Activated T-helper 17 cell treated with anti-CD3 and anti-CD28 coated beads, Interleukin-2, amount 50 U/mL, for 72 hours (primary cell): ENCODE results near the gene RBM5. TPM values are rescaled to one million over a fixed set of nuclear protein-coding genes. Genes with fewer than 3 reads are reported as not detected.

Experiments used
- ATAC-seq: fragments of 150-1000 bp; cut with Tn5 transposase; replicated peaks from 2 replicates; pipeline ENCODE4 v1.10.0; 2021; ENCODE audit warnings: mild to moderate bottlenecking, moderate library complexity
- H3K27ac Mint-ChIP-seq: one replicate; pipeline ENCODE4 v1.8.0; 2022; ENCODE audit warnings: mixed read lengths
- H3K27me3 Mint-ChIP-seq: one replicate; pipeline ENCODE4 v1.8.0; 2022; ENCODE audit warnings: mixed read lengths
- H3K36me3 Mint-ChIP-seq: one replicate; pipeline ENCODE4 v1.8.0; 2022; ENCODE audit warnings: low read depth, mild to moderate bottlenecking, mixed read lengths
- H3K4me1 Mint-ChIP-seq: one replicate; pipeline ENCODE4 v1.8.0; 2022; ENCODE audit warnings: mixed read lengths
- H3K4me3 Mint-ChIP-seq: one replicate; pipeline ENCODE4 v1.8.0; 2022; ENCODE audit warnings: mild to moderate bottlenecking, mixed read lengths
- H3K9me3 Mint-ChIP-seq: one replicate; pipeline ENCODE4 v1.8.0; 2022; ENCODE audit warnings: mixed read lengths
- total RNA-seq, 2 donors: library from RNA; stranded (reverse); gene quantifications; one replicate each; pipeline ENCODE4 v1.2.3, GENCODE V29; 2022

Gene RBM5
- total RNA-seq, 2 donors from 2014 or later = 146 to 167 TPM

- ATAC-seq = no peak
- no peaks in the 10 kb centered on the region for H3K9me3 Mint-ChIP-seq
- H3K36me3 Mint-ChIP-seq = no peaks in the 10 kb centered on the region
- no peak overlapping the region for H3K27ac Mint-ChIP-seq
- H3K27me3 Mint-ChIP-seq = no peaks in the 10 kb centered on the region
- H3K4me3 Mint-ChIP-seq = no peak overlapping the region
- H3K4me1 Mint-ChIP-seq = peaks cover 8% of the 10 kb centered on the region
Measured at GRCh38 chr3:50139718-50140423, 51.2 kb downstream of the RBM5 start.

GRCh38 chr3:50140990-50141389, 52.3 kb downstream of the RBM5 start:
- no peaks in the 10 kb centered on the region for H3K36me3 Mint-ChIP-seq
- ATAC-seq = no peak
- no peak overlapping the region for H3K27ac Mint-ChIP-seq

GRCh38 chr3:50146316-50146901, 57.7 kb downstream of the RBM5 start:
- Mint-ChIP-seq H3K36me3 (no peaks in the 10 kb centered on the region), H3K4me3 (no peak overlapping the region), H3K4me1 (no peaks in the 10 kb centered on the region), H3K27me3 (peaks cover 4% of the 10 kb centered on the region), H3K27ac (no peak overlapping the region), H3K9me3 (no peaks in the 10 kb centered on the region)
- ATAC-seq = no peak

More at GRCh38 chr3:50140990-50141389, 52.3 kb downstream of the RBM5 start:
- Mint-ChIP-seq H3K4me3 (no peak overlapping the region), H3K9me3 (no peaks in the 10 kb centered on the region), H3K27me3 (no peaks in the 10 kb centered on the region), H3K4me1 (peaks cover 8% of the 10 kb centered on the region)

DNA sequence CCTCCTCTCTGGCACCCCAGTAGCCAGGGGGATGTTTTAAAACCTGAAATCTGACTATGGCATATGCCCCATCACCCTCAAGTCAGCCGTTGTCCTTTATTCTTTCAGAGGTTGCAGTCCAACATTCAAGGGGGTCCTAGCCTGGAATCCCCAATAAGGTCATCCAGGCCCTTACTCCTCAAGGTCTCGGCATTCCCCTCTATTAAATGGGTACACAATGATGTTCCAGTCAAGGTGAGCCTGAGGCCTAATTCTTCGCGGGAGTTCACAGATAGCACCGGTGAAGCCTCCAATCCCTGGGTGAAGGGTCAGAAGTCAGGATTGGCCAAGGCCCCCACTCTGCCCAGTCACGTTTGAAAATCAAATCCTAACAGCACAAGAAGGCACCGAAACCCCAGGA, 58.3 kb downstream of the RBM5 start:
- ATAC-seq = no peak
- no peaks in the 10 kb centered on the region for H3K9me3 Mint-ChIP-seq
- H3K27ac Mint-ChIP-seq = no peak overlapping the region
- no peak overlapping the region for H3K4me3 Mint-ChIP-seq
- H3K4me1 Mint-ChIP-seq = no peaks in the 10 kb centered on the region
- no peaks in the 10 kb centered on the region for H3K36me3 Mint-ChIP-seq
- H3K27me3 Mint-ChIP-seq = peaks cover 4% of the 10 kb centered on the region

GRCh38 chr3:50147447-50147846, 58.7 kb downstream of the RBM5 start:
- Mint-ChIP-seq H3K4me3 (no peak overlapping the region), H3K27ac (no peak overlapping the region), H3K36me3 (no peaks in the 10 kb centered on the region), H3K4me1 (no peaks in the 10 kb centered on the region), H3K27me3 (peaks cover 4% of the 10 kb centered on the region), H3K9me3 (no peaks in the 10 kb centered on the region)
- ATAC-seq = no peak

- no peak for ATAC-seq
- H3K4me3 Mint-ChIP-seq = no peak overlapping the region
- H3K4me1 Mint-ChIP-seq = no peaks in the 10 kb centered on the region
- no peak overlapping the region for H3K27ac Mint-ChIP-seq
- peaks cover 4% of the 10 kb centered on the region for H3K27me3 Mint-ChIP-seq
- no peaks in the 10 kb centered on the region for H3K9me3 Mint-ChIP-seq
- H3K36me3 Mint-ChIP-seq = no peaks in the 10 kb centered on the region
Measured at GRCh38 chr3:50147861-50148260, 59.1 kb downstream of the RBM5 start.

GRCh38 chr3:50150404-50150750, 61.7 kb downstream of the RBM5 start:
- Mint-ChIP-seq H3K4me1 (no peaks in the 10 kb centered on the region), H3K36me3 (no peaks in the 10 kb centered on the region), H3K9me3 (no peaks in the 10 kb centered on the region), H3K27me3 (peaks cover 17% of the 10 kb centered on the region), H3K27ac (no peak overlapping the region), H3K4me3 (no peak overlapping the region)
- ATAC-seq = no peak

GRCh38 chr3:50150863-50151686, 62.4 kb downstream of the RBM5 start:
- ATAC-seq = no peak
- H3K4me3 Mint-ChIP-seq = no peak overlapping the region
- H3K9me3 Mint-ChIP-seq = no peaks in the 10 kb centered on the region
- H3K4me1 Mint-ChIP-seq = no peaks in the 10 kb centered on the region
- peaks cover 22% of the 10 kb centered on the region for H3K27me3 Mint-ChIP-seq
- no peak overlapping the region for H3K27ac Mint-ChIP-seq
- H3K36me3 Mint-ChIP-seq = no peaks in the 10 kb centered on the region

GRCh38 chr3:50151728-50152127, 63.0 kb downstream of the RBM5 start:
- H3K27ac Mint-ChIP-seq = no peak overlapping the region
- no peak for ATAC-seq
- no peaks in the 10 kb centered on the region for H3K9me3 Mint-ChIP-seq
- H3K4me3 Mint-ChIP-seq = no peak overlapping the region
- H3K4me1 Mint-ChIP-seq = no peaks in the 10 kb centered on the region
- peaks cover 27% of the 10 kb centered on the region for H3K27me3 Mint-ChIP-seq
- no peaks in the 10 kb centered on the region for H3K36me3 Mint-ChIP-seq

DNA sequence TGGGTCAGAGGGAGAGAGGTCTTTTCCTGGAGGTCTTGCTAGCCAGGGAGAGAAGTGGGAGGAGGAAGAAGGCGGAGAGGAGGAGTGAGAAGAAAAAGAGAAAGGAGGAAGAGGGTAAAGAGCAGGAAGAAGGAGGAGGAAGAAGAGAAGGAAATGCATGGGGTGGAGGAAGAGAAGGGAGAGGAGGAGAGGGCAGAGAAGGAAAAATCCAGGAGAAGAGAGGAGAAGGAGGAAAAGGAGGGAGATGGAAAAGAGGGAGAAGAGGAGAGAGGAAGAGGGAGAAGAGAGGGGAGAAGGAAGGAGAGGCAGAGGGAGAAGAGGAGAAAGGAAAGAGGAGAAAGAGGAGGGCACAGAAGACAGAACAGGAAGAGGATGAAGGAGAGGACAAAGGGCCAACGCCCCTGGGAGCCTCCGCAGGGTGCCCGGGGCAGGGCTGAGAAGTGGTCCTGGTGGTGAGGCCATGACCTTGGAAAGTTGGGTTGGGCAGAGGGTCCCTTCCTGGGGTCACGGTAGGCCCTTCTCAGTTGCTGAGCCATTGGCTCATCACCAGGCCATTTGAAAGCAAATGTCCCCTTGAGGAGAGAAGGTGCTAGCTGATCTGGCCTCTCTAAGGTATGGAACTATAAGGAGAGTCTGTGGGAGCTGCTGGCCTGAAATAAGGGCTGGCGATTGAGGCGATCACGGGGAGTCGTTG, 65.2 kb downstream of the RBM5 start:
- Mint-ChIP-seq H3K4me3 (peak overlapping the region; percentile 71), H3K27me3 (peaks cover 29% of the 10 kb centered on the region), H3K9me3 (no peaks in the 10 kb centered on the region), H3K4me1 (no peaks in the 10 kb centered on the region), H3K27ac (no peak overlapping the region), H3K36me3 (no peaks in the 10 kb centered on the region)
- no peak for ATAC-seq

DNA sequence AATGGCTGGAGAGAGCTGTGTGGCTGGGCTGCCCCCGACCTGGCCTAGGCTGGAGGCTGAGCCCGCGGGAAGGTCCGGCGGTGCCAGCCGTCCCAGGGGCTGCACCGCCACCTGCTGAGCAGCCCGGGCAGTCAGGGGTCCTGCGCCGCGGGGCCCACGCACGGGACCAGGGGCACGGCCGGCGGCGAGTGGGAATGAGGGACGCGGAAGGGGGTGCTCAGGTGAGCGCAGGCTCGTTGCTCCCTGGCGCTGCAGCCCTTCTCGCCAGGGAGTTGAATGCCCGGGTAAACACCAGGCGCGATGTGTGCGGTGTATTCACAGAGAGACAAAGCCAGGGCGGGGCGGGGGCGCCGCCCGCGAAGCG, 65.7 kb downstream of the RBM5 start:
- ATAC-seq = peak; percentile 28
- H3K4me1 Mint-ChIP-seq = no peaks in the 10 kb centered on the region
- no peaks in the 10 kb centered on the region for H3K36me3 Mint-ChIP-seq
- peaks cover 29% of the 10 kb centered on the region for H3K27me3 Mint-ChIP-seq
- no peaks in the 10 kb centered on the region for H3K9me3 Mint-ChIP-seq
- no peak overlapping the region for H3K27ac Mint-ChIP-seq
- H3K4me3 Mint-ChIP-seq = peak overlapping the region; percentile 71

GRCh38 chr3:50154840-50155490, 66.2 kb downstream of the RBM5 start, which contains the start of gene SEMA3F:
SEMA3F (plus strand) TSS chr3:50155324; CDS start chr3:50159623, 4,299 bp downstream.
- Mint-ChIP-seq H3K36me3 (no peaks in the 10 kb centered on the region), H3K4me3 (peak within 1 kb of the TSS; percentile 71), H3K4me1 (no peaks in the 10 kb centered on the region), H3K9me3 (no peaks in the 10 kb centered on the region), H3K27me3 (peaks cover 29% of the 10 kb centered on the region), H3K27ac (no peak within 1 kb of the TSS)
- ATAC-seq = peak; percentile 95

GRCh38 chr3:50155491-50155878, 66.8 kb downstream of the RBM5 start:
- no peak for ATAC-seq
- no peaks in the 10 kb centered on the region for H3K9me3 Mint-ChIP-seq
- no peak overlapping the region for H3K27ac Mint-ChIP-seq
- H3K36me3 Mint-ChIP-seq = no peaks in the 10 kb centered on the region
- peaks cover 29% of the 10 kb centered on the region for H3K27me3 Mint-ChIP-seq
- no peaks in the 10 kb centered on the region for H3K4me1 Mint-ChIP-seq
- H3K4me3 Mint-ChIP-seq = peak overlapping the region; percentile 65

GRCh38 chr3:50155891-50156290, 67.2 kb downstream of the RBM5 start:
- Mint-ChIP-seq H3K27ac (no peak overlapping the region), H3K4me3 (peak overlapping the region; percentile 65), H3K4me1 (no peaks in the 10 kb centered on the region), H3K36me3 (no peaks in the 10 kb centered on the region), H3K27me3 (peaks cover 29% of the 10 kb centered on the region), H3K9me3 (no peaks in the 10 kb centered on the region)
- ATAC-seq = no peak
